Esophagus (tissue), 2 donors: ENCODE results near the gene ANKRD44. TPM values are rescaled to one million over a fixed set of nuclear protein-coding genes. Genes with fewer than 3 reads are reported as not detected.

Experiments
- H3K27ac ChIP-seq, 2 donors: one replicate each; pipeline ENCODE4 v1.5.1; 2013; ENCODE audit warnings: low read depth in 2 of 2, mild to moderate bottlenecking in 2 of 2, inconsistent platforms in 1 of 2, low read length in 1 of 2, moderate library complexity in 1 of 2
- H3K27me3 ChIP-seq, 2 donors: one replicate each; pipeline ENCODE4 v1.6.1; 2013; ENCODE audit warnings: low read length in 2 of 2, control low read depth in 1 of 2, mild to moderate bottlenecking in 1 of 2; ENCODE audit not compliant: insufficient read depth in 2 of 2, control insufficient read depth in 1 of 2
- H3K36me3 ChIP-seq, 2 donors: one replicate each; pipeline ENCODE4 v1.6.1; 2013; ENCODE audit warnings: low read length in 1 of 2; ENCODE audit not compliant: control insufficient read depth in 2 of 2, insufficient read depth in 2 of 2
- H3K4me1 ChIP-seq, 2 donors: one replicate each; pipeline ENCODE4 v1.6.1; 2013; ENCODE audit warnings: low read length in 1 of 2; ENCODE audit not compliant: control insufficient read depth in 2 of 2, insufficient read depth in 2 of 2
- H3K4me3 ChIP-seq, 2 donors: one replicate each; pipeline ENCODE4 v1.5.1; 2013; ENCODE audit warnings: low read length in 2 of 2, mild to moderate bottlenecking in 2 of 2, low read depth in 1 of 2, moderate library complexity in 1 of 2
- H3K9me3 ChIP-seq, 2 donors: one replicate each; pipeline ENCODE4 v1.6.1; 2013; ENCODE audit warnings: mild to moderate bottlenecking in 2 of 2, low read depth in 1 of 2, low read length in 1 of 2, moderate library complexity in 1 of 2; ENCODE audit not compliant: control insufficient read depth in 2 of 2, insufficient read depth in 1 of 2
- WGBS, 2 donors: extraction: QIAGEN DNeasy Blood & Tissue Kit; methylation state at CpG; one replicate each; pipeline ENCODE4 v1.1.7; 2013; 5-methylcytosine and 5-hydroxymethylcytosine counted together
- polyA plus RNA-seq, 2 donors: library from polyadenylated mRNA; stranded (reverse); fragments of 200-250 nt; gene quantifications; one replicate each; pipeline ENCODE4 v1.2.3, GENCODE V29; 2013
- donor health status: healthy with polysubstance abuse.
- donor health status: Bipolar disorder and iron deficiency.

ANKRD44 gene
- polyA plus RNA-seq, 2 donors = 1.1 to 1.5 TPM

GRCh38 chr2:197307933-197308521 is 2.6 kb downstream of the ANKRD44 start:
- 76 to 81% methylated on average over 7 of the region's 7 CpGs for WGBS, 2 donors
- Histone ChIP-seq H3K9me3 (no peaks in the 10 kb centered on the region), H3K27ac (peak overlapping the region; percentile 26 to 30), H3K4me1 (no peaks in the 10 kb centered on the region), H3K27me3 (no peaks in the 10 kb centered on the region), H3K4me3 (no peak overlapping the region), H3K36me3 (no peaks in the 10 kb centered on the region)

GRCh38 chr2:197307236-197307932 is 3.2 kb downstream of the ANKRD44 start:
- Histone ChIP-seq H3K9me3 (no peaks in the 10 kb centered on the region), H3K27ac (peak overlapping the region in 1 of 2 donors; percentile 30), H3K4me1 (no peaks in the 10 kb centered on the region), H3K4me3 (no peak overlapping the region), H3K27me3 (no peaks in the 10 kb centered on the region), H3K36me3 (no peaks in the 10 kb centered on the region)
- 68 to 78% methylated on average over 1 of the region's 1 CpG for WGBS, 2 donors

GRCh38 chr2:197306696-197307040 is 3.9 kb downstream of the ANKRD44 start:
- 38 to 60% methylated on average over 3 of the region's 3 CpGs for WGBS, 2 donors
- Histone ChIP-seq H3K27ac (peak overlapping the region; percentile 18 to 52), H3K4me3 (no peak overlapping the region), H3K4me1 (no peaks in the 10 kb centered on the region), H3K36me3 (no peaks in the 10 kb centered on the region), H3K9me3 (no peaks in the 10 kb centered on the region), H3K27me3 (no peaks in the 10 kb centered on the region)

GRCh38 chr2:197306024-197306695 is 4.4 kb downstream of the ANKRD44 start:
- Histone ChIP-seq H3K9me3 (no peaks in the 10 kb centered on the region), H3K4me3 (no peak overlapping the region), H3K27me3 (no peaks in the 10 kb centered on the region), H3K4me1 (no peaks in the 10 kb centered on the region), H3K27ac (peak overlapping the region; percentile 18 to 52), H3K36me3 (no peaks in the 10 kb centered on the region)
- WGBS, 2 donors = 66% methylated on average over 5 of the region's 5 CpGs

- WGBS, 2 donors = 65 to 70% methylated on average over 3 of the region's 3 CpGs
- H3K27ac ChIP-seq = peak overlapping the region; percentile 22 to 31
These were observed 6.0 kb downstream of the ANKRD44 start for GRCh38 chr2:197304556-197305011.

GRCh38 chr2:197300139-197300538 is 10.4 kb downstream of the ANKRD44 start:
- Histone ChIP-seq H3K27ac (no peak overlapping the region), H3K4me3 (no peak overlapping the region), H3K27me3 (no peaks in the 10 kb centered on the region), H3K4me1 (no peaks in the 10 kb centered on the region), H3K9me3 (no peaks in the 10 kb centered on the region), H3K36me3 (no peaks in the 10 kb centered on the region)
- 74 to 77% methylated on average over 2 of the region's 2 CpGs for WGBS, 2 donors

More at GRCh38 chr2:197304556-197305011, 6.0 kb downstream of the ANKRD44 start:
- H3K4me1 ChIP-seq = no peaks in the 10 kb centered on the region
- H3K36me3 ChIP-seq = no peaks in the 10 kb centered on the region
- no peaks in the 10 kb centered on the region for H3K27me3 ChIP-seq
- no peaks in the 10 kb centered on the region for H3K9me3 ChIP-seq
- H3K4me3 ChIP-seq = no peak overlapping the region

- Histone ChIP-seq H3K4me3 (no peak overlapping the region), H3K36me3 (no peaks in the 10 kb centered on the region), H3K9me3 (no peaks in the 10 kb centered on the region), H3K27me3 (no peaks in the 10 kb centered on the region), H3K27ac (no peak overlapping the region), H3K4me1 (no peaks in the 10 kb centered on the region)
- 84 to 91% methylated on average over 4 of the region's 4 CpGs for WGBS, 2 donors
These were observed 12.0 kb downstream of the ANKRD44 start for GRCh38 chr2:197298609-197299008.

- Histone ChIP-seq H3K27me3 (no peaks in the 10 kb centered on the region), H3K4me1 (no peaks in the 10 kb centered on the region), H3K4me3 (no peak overlapping the region), H3K36me3 (no peaks in the 10 kb centered on the region), H3K27ac (no peak overlapping the region), H3K9me3 (no peaks in the 10 kb centered on the region)
- 77 to 80% methylated on average over 4 of the region's 4 CpGs for WGBS, 2 donors
These were observed 12.7 kb downstream of the ANKRD44 start for GRCh38 chr2:197297772-197298318.

- Histone ChIP-seq H3K27me3 (no peaks in the 10 kb centered on the region), H3K4me3 (no peak overlapping the region), H3K36me3 (no peaks in the 10 kb centered on the region), H3K27ac (no peak overlapping the region), H3K4me1 (no peaks in the 10 kb centered on the region), H3K9me3 (no peaks in the 10 kb centered on the region)
- 88 to 91% methylated on average over 2 of the region's 2 CpGs for WGBS, 2 donors
These were observed 13.3 kb downstream of the ANKRD44 start for GRCh38 chr2:197297266-197297665.
